PC-9 (cell line): ENCODE measurements around the gene PBXIP1. TPM values are rescaled to one million over a fixed set of nuclear protein-coding genes. Genes with fewer than 3 reads are reported as not detected.

Source experiments
- BruUV-seq: library from RNA; stranded (reverse); fragments of 400-500 nt; replicated peaks from 2 replicates; lab custom pipeline; 2021; lab: Mats Ljungman, UMichigan
- CTCF ChIA-PET: fragments of 300-600 bp; sonication (Branson Sonifier 250); formaldehyde crosslinking; loops from one replicate; lab custom pipeline; 2022; ENCODE audit warnings: antibody characterized with exemption; lab: Charles Lee
- POLR2A ChIA-PET: fragments of 300-600 bp; sonication (Branson Sonifier 250); formaldehyde crosslinking; loops from one replicate; lab custom pipeline; 2022; ENCODE audit warnings: antibody characterized with exemption; ENCODE audit not compliant: unreplicated experiment; lab: Charles Lee
- DNase-seq, 2 experiments: peaks; one replicate each; pipeline versions ENCODE4 v3.0.0 to v3.0.0-alpha.2; 2015 to 2022; ENCODE audit warnings: mixed read lengths in 1 of 2
- H2AFZ ChIP-seq: fragments of 200-600 bp; sonication (generic); 2 replicates; pipeline ENCODE4 v1.8.1; 2017; ENCODE audit warnings: antibody characterized with exemption
- H3F3A ChIP-seq: fragments of 200-600 bp; sonication (generic); 2 replicates; pipeline ENCODE4 v1.8.1; 2017; ENCODE audit warnings: antibody characterized with exemption, mild to moderate bottlenecking, low read depth; ENCODE audit not compliant: insufficient read depth
- H3K27ac ChIP-seq: fragments of 200-600 bp; sonication (generic); 2 replicates; pipeline ENCODE4 v1.6.1; 2016; ENCODE audit warnings: mixed run types
- H3K27me3 ChIP-seq: fragments of 200-600 bp; sonication (generic); 2 replicates; pipeline ENCODE4 v1.6.1; 2016; ENCODE audit warnings: low read depth, mixed run types; ENCODE audit not compliant: insufficient read depth
- H3K36me3 ChIP-seq: fragments of 200-600 bp; sonication (generic); 2 replicates; pipeline ENCODE4 v1.6.1; 2016; ENCODE audit warnings: low read depth, mixed run types
- H3K4me1 ChIP-seq: fragments of 200-600 bp; sonication (generic); replicated peaks from 2 replicates; pipeline ENCODE4 v1.6.1; 2016; ENCODE audit warnings: mixed run types; ENCODE audit not compliant: insufficient read depth
- H3K4me2 ChIP-seq: fragments of 200-600 bp; sonication (generic); 2 replicates; pipeline ENCODE4 v1.6.1; 2017; ENCODE audit warnings: mixed run types
- H3K4me3 ChIP-seq: fragments of 200-600 bp; sonication (generic); 2 replicates; pipeline ENCODE4 v1.6.1; 2016; ENCODE audit warnings: mixed run types
- H3K79me2 ChIP-seq: fragments of 200-600 bp; sonication (generic); 2 replicates; pipeline ENCODE4 v1.6.1; 2017; ENCODE audit warnings: low read depth, mixed run types
- H3K9me2 ChIP-seq: fragments of 200-600 bp; sonication (generic); 2 replicates; pipeline ENCODE4 v1.8.1; 2017; ENCODE audit warnings: mild to moderate bottlenecking; ENCODE audit not compliant: insufficient read depth
- H3K9me3 ChIP-seq: fragments of 200-600 bp; sonication (generic); 2 replicates; pipeline ENCODE4 v1.8.1; 2016; ENCODE audit warnings: low read depth; ENCODE audit not compliant: insufficient read depth
- H4K20me1 ChIP-seq: fragments of 200-600 bp; sonication (generic); 2 replicates; pipeline ENCODE4 v1.8.1; 2017; ENCODE audit not compliant: insufficient read depth
- EZH2 ChIP-seq: fragments of 200-600 bp; sonication (generic); IDR thresholded peaks from 2 replicates; pipeline ENCODE4 v1.8.0; 2017; ENCODE audit warnings: antibody characterized with exemption, low read depth
- intact Hi-C: fragments of 100-400 bp; cut with micrococcal nuclease; formaldehyde crosslinking; loops from one replicate; pipeline ENCODE4 v1.10.0; 2022; ENCODE audit not compliant: unreplicated experiment
- total RNA-seq: library from RNA; stranded (reverse); gene quantifications from 2 replicates; pipeline ENCODE4 v1.2.3, GENCODE V29; 2021
- TF ChIP-seq, protein P1 (sequence below): fragments of 200-600 bp; sonication (generic); conservative IDR thresholded peaks from 2 replicates; pipeline ENCODE4 v1.6.1; 2017; ENCODE audit warnings: mixed run types, antibody characterized with exemption, mild to moderate bottlenecking, moderate library complexity

The PBXIP1 gene
- total RNA-seq, 1 experiment from 2014 or later: 40.2 TPM

- CTCF ChIA-PET: interaction anchor here (0.7 to 1.2 kb wide), 3 partner anchors 14 to 49 kb away, joined by 3 to 7 read pairs (median 4); partner anchors contain the start of gene ADAM15
- peaks cover 20% of the 10 kb centered on the region for H3K4me1 ChIP-seq
- H3K4me3 ChIP-seq: peak within 1 kb of the TSS; percentile 100
- no peaks in the 10 kb centered on the region for H3K9me2 ChIP-seq
- peak within 1 kb of the TSS; percentile 77 for H2AFZ ChIP-seq
- H3K9me3 ChIP-seq: no peaks in the 10 kb centered on the region
- peaks cover 16% of the 10 kb centered on the region for H3F3A ChIP-seq
- H3K27me3 ChIP-seq: no peaks in the 10 kb centered on the region
- BruUV-seq: TSS peak; percentile 53
- POLR2A ChIA-PET: interaction anchor here (0.5 to 0.9 kb wide), 7 partner anchors 8 to 80 kb away, joined by 3 to 22 read pairs (median 7); partner anchors contain the start of genes FLAD1 and SHC1
- intact Hi-C loops: loop anchor here (1.0 to 5.0 kb wide), 3 partner anchors 15 to 82 kb away; partner anchors contain the start of gene PYGO2
- peak within 1 kb of the TSS; percentile 91 for H3K4me2 ChIP-seq
- peaks cover 58% of the 10 kb centered on the region for H3K79me2 ChIP-seq
- peak within 1 kb of the TSS; percentile 72 for H3K27ac ChIP-seq
- TF ChIP-seq, protein P1, sequence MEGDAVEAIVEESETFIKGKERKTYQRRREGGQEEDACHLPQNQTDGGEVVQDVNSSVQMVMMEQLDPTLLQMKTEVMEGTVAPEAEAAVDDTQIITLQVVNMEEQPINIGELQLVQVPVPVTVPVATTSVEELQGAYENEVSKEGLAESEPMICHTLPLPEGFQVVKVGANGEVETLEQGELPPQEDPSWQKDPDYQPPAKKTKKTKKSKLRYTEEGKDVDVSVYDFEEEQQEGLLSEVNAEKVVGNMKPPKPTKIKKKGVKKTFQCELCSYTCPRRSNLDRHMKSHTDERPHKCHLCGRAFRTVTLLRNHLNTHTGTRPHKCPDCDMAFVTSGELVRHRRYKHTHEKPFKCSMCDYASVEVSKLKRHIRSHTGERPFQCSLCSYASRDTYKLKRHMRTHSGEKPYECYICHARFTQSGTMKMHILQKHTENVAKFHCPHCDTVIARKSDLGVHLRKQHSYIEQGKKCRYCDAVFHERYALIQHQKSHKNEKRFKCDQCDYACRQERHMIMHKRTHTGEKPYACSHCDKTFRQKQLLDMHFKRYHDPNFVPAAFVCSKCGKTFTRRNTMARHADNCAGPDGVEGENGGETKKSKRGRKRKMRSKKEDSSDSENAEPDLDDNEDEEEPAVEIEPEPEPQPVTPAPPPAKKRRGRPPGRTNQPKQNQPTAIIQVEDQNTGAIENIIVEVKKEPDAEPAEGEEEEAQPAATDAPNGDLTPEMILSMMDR: no peak
- TF ChIP-seq EZH2: no peak
- peak in 1 of 2 experiments; percentile 64 for DNase-seq
- no peaks in the 10 kb centered on the region; the same call in 1 of the 2 replicates for H4K20me1 ChIP-seq
- no peaks in the 10 kb centered on the region for H3K36me3 ChIP-seq
Observed at GRCh38 chr1:155002464-155003226, 46.7 kb upstream of the PBXIP1 start, which contains the start of gene ZBTB7B. ZBTB7B (plus strand) TSS chr1:155002802; CDS start chr1:155014661, 11,859 bp downstream.

GRCh38 chr1:155001675-155002463, 46.0 kb upstream of the PBXIP1 start:
- Histone ChIP-seq H3K4me2 (peak overlapping the region; percentile 90), H3K4me1 (peaks cover 20% of the 10 kb centered on the region), H3K4me3 (peak overlapping the region; percentile 80), H3K79me2 (peaks cover 50% of the 10 kb centered on the region), H3K27me3 (no peaks in the 10 kb centered on the region), H3K9me3 (no peaks in the 10 kb centered on the region), H3F3A (peaks cover 24% of the 10 kb centered on the region), H4K20me1 (no peaks in the 10 kb centered on the region; the same call in 1 of the 2 replicates), H3K9me2 (no peaks in the 10 kb centered on the region), H2AFZ (peak overlapping the region; percentile 71; the same call in 1 of the 2 replicates), H3K27ac (peak overlapping the region; percentile 72), H3K36me3 (no peaks in the 10 kb centered on the region)
- intact Hi-C loops: loop anchor here (1.0 to 5.0 kb wide), 6 partner anchors 15 to 82 kb away; partner anchors contain the start of genes PMVK and PYGO2
- TSS peak; percentile 35 for BruUV-seq
- TF ChIP-seq EZH2: no peak
- TF ChIP-seq, protein P1: peak; percentile 68; the same call in 1 of the 2 replicates
- DNase-seq: peak; percentile 96 to 99
- POLR2A ChIA-PET: interaction anchor here (0.5 to 0.9 kb wide), 8 partner anchors 8 to 1450 kb away, joined by 3 to 22 read pairs (median 6); partner anchors contain the start of genes FLAD1 and SHC1
- CTCF ChIA-PET: interaction anchor here (0.7 to 1.2 kb wide), 3 partner anchors 15 to 49 kb away, joined by 3 to 7 read pairs (median 4); partner anchors contain the start of gene ADAM15

DNA sequence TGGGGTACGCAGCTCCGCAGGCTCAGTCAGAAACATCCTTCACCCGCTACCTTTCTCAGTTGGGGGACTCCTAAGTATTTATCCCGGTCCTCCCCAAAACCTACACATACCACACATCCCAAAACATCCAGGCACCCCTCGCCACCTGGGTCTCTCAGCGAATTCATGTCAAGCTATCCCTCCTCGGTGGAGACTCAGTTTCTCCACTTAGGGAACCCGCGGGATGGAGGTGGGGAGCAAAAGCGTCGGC, 45.5 kb upstream of the PBXIP1 start:
- BruUV-seq: no TSS peak
- no peak for DNase-seq
- intact Hi-C loops: loop anchor here (1.0 to 5.0 kb wide), 4 partner anchors 28 to 65 kb away; partner anchors contain the start of genes PMVK and PYGO2
- Histone ChIP-seq H3K9me3 (no peaks in the 10 kb centered on the region), H3K27ac (peak overlapping the region; percentile 72), H3K9me2 (no peaks in the 10 kb centered on the region), H3K79me2 (peaks cover 45% of the 10 kb centered on the region), H2AFZ (peak overlapping the region; percentile 71; the same call in 1 of the 2 replicates), H3K4me1 (peaks cover 20% of the 10 kb centered on the region), H3K27me3 (no peaks in the 10 kb centered on the region), H3K4me2 (peak overlapping the region; percentile 90), H3K4me3 (peak overlapping the region; percentile 80), H3F3A (peaks cover 28% of the 10 kb centered on the region), H3K36me3 (no peaks in the 10 kb centered on the region), H4K20me1 (no peaks in the 10 kb centered on the region)
- ChIA-PET CTCF (no interaction called here), POLR2A (interaction anchor here (0.5 to 0.7 kb wide), 3 partner anchors 8 to 1450 kb away, joined by 3 to 5 read pairs (median 4); partner anchors contain the start of gene LENEP)
- no peak for TF ChIP-seq EZH2
- TF ChIP-seq, protein P1: no peak
